ENCODE measurements around the gene MMAB.
A peak's percentile ranks its signal among the peaks of the same experiment; 100 is the strongest.

MMAB gene

GRCh38 chr12:109592195-109592904, 19.0 kb upstream of the MMAB start:
- peaks cover 16 to 51% (median 30%) of the 10 kb centered on the region in 10 experiments for H3K4me1 ChIP-seq
- peaks cover 0 to 95% (median 32%) of the 10 kb centered on the region in 11 experiments; a peak in 18 of 22 replicates for H4K20me1 ChIP-seq
- no peak for TF ChIP-seq Cebpa-rat (IDR thresholded peaks at IDR 0.05)
- no peak overlapping the region for H3K27ac ChIP-seq
- no peaks in the 10 kb centered on the region for H3K9me3 ChIP-seq (replicated peaks in 1 of 11)
- H3K27me3 ChIP-seq, result no peaks in the 10 kb centered on the region
- peaks cover 0 to 46% (median 12%) of the 10 kb centered on the region in 11 experiments; a peak in 11 of 22 replicates for H3K36me3 ChIP-seq
- peak overlapping the region in 1 of 11 experiments; percentile 44; a peak in 2 of 22 replicates for H3K9ac ChIP-seq
- no peak overlapping the region for H3K4me3 ChIP-seq
- H3K4me2 ChIP-seq, result peak overlapping the region in 6 of 11 experiments; percentile 14 to 50 (median 36); a peak in 9 of 22 replicates

GRCh38 chr12:109591041-109591440, 17.7 kb upstream of the MMAB start:
- Histone ChIP-seq H3K4me1 (peaks cover 16 to 40% (median 26%) of the 10 kb centered on the region in 10 experiments), H4K20me1 (peaks cover 0 to 91% (median 19%) of the 10 kb centered on the region in 11 experiments; a peak in 18 of 22 replicates), H3K4me3 (no peak overlapping the region), H3K9me3 (replicated peaks in 1 of 11) (no peaks in the 10 kb centered on the region), H3K36me3 (peaks cover 0 to 59% (median 23%) of the 10 kb centered on the region in 11 experiments; a peak in 13 of 22 replicates), H3K27me3 (no peaks in the 10 kb centered on the region), H3K27ac (no peak overlapping the region), H3K4me2 (no peak overlapping the region), H3K9ac (no peak overlapping the region)
- TF ChIP-seq Cebpa-rat (IDR thresholded peaks at IDR 0.05), result no peak

DNA sequence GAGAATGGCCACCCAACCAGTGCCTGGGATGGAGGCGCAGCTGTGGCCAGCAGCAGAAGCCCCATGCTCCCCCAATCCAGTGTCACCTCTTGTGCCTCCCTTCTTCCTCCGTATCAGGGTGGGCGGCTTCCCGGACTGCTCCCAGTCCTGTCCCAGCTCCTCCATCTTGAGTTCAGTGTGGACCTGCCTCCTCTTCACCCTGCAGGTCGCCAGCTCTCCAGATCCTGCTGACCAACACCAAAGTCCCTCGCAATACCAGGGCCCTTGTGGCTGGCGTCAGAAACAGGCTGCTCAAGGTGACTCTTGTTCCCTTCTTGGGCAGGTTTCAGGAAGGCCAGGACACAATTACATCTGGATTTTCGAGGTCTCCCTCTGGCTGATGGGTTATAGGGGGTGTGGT, 17.3 kb upstream of the MMAB start:
- Histone ChIP-seq H4K20me1 (peaks cover 0 to 86% (median 14%) of the 10 kb centered on the region in 11 experiments; a peak in 16 of 22 replicates), H3K36me3 (peaks cover 0 to 63% (median 28%) of the 10 kb centered on the region in 11 experiments; a peak in 15 of 22 replicates), H3K4me3 (no peak overlapping the region), H3K4me2 (no peak overlapping the region), H3K27ac (no peak overlapping the region), H3K4me1 (peaks cover 12 to 36% (median 21%) of the 10 kb centered on the region in 10 experiments), H3K27me3 (no peaks in the 10 kb centered on the region), H3K9me3 (replicated peaks in 1 of 11) (no peaks in the 10 kb centered on the region), H3K9ac (no peak overlapping the region; a peak in 1 of 22 replicates)
- no peak for TF ChIP-seq Cebpa-rat (IDR thresholded peaks at IDR 0.05)

GRCh38 chr12:109589691-109590245, 16.5 kb upstream of the MMAB start:
- H3K27ac ChIP-seq, result no peak overlapping the region

GRCh38 chr12:109589240-109589590, 15.9 kb upstream of the MMAB start:
- no peak overlapping the region for H3K9ac ChIP-seq
- H3K9me3 ChIP-seq (replicated peaks in 1 of 11), result no peaks in the 10 kb centered on the region
- H4K20me1 ChIP-seq, result peaks cover 0 to 81% (median 8%) of the 10 kb centered on the region in 11 experiments; a peak in 11 of 22 replicates
- no peak overlapping the region for H3K4me2 ChIP-seq
- peaks cover 0 to 22% (median 9%) of the 10 kb centered on the region in 10 experiments; a peak in 16 of 20 replicates for H3K4me1 ChIP-seq
- H3K36me3 ChIP-seq, result peaks cover 0 to 72% (median 34%) of the 10 kb centered on the region in 11 experiments; a peak in 16 of 22 replicates
- H3K27ac ChIP-seq, result no peak overlapping the region
- no peak overlapping the region for H3K4me3 ChIP-seq
- TF ChIP-seq Cebpa-rat (IDR thresholded peaks at IDR 0.05), result no peak
- H3K27me3 ChIP-seq, result no peaks in the 10 kb centered on the region

More at GRCh38 chr12:109589691-109590245, 16.5 kb upstream of the MMAB start:
- peaks cover 0 to 70% (median 29%) of the 10 kb centered on the region in 11 experiments; a peak in 15 of 22 replicates for H3K36me3 ChIP-seq
- no peak overlapping the region for H3K4me3 ChIP-seq
- no peak for TF ChIP-seq Cebpa-rat (IDR thresholded peaks at IDR 0.05)
- peaks cover 0 to 86% (median 8%) of the 10 kb centered on the region in 11 experiments; a peak in 16 of 22 replicates for H4K20me1 ChIP-seq
- H3K4me1 ChIP-seq, result peaks cover 4 to 28% (median 13%) of the 10 kb centered on the region in 10 experiments
- no peaks in the 10 kb centered on the region for H3K27me3 ChIP-seq
- H3K9ac ChIP-seq, result no peak overlapping the region
- no peaks in the 10 kb centered on the region for H3K9me3 ChIP-seq (replicated peaks in 1 of 11)
- no peak overlapping the region for H3K4me2 ChIP-seq

DNA sequence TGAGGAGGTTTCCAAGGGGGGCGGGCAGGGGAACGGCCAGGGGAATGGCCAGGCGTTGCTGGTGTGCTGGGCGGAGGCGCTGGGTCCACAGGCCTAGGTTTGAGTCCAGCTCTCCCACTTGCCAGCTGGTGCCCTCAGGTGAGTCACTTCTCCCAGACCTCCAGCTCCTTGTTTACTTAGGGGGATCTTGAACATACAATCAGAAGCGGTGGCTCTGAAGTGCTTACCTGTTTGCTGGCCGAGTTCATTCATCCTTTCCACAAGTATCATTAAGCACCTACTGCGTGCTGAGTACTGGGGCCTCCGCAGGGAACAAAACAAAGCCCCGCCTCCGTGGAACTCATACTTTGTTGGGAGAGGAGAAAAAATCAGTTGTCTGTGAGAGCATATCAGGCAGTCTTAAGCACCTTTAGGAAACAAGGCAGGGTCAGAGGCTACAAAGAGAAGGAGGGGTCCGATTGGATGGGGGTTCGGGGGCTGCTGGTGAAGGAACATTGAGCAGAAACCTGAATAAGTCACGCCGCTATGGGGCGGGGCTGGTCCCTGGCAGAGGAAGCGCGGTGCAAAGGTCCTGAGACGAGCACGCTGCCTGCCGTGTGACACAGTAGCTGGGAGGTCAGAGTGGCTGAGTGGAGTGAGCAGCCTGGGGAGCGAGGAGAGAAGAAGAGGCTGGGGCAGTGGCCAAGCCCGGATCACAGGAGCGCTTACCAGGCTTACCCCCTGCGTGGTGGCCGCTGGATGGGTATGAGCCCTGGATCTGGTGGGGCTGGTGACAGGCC, 15.3 kb upstream of the MMAB start:
- no peak overlapping the region for H3K4me3 ChIP-seq
- H3K27ac ChIP-seq, result no peak overlapping the region
- H3K9me3 ChIP-seq (replicated peaks in 1 of 11), result no peaks in the 10 kb centered on the region
- H3K4me2 ChIP-seq, result no peak overlapping the region
- H3K4me1 ChIP-seq, result peaks cover 0 to 22% (median 9%) of the 10 kb centered on the region in 10 experiments; a peak in 12 of 20 replicates
- H3K27me3 ChIP-seq, result no peaks in the 10 kb centered on the region
- no peak for TF ChIP-seq Cebpa-rat (IDR thresholded peaks at IDR 0.05)
- peaks cover 0 to 76% (median 7%) of the 10 kb centered on the region in 11 experiments; a peak in 8 of 22 replicates for H4K20me1 ChIP-seq
- H3K9ac ChIP-seq, result no peak overlapping the region; a peak in 1 of 22 replicates
- H3K36me3 ChIP-seq, result peaks cover 0 to 73% (median 34%) of the 10 kb centered on the region in 11 experiments; a peak in 17 of 22 replicates

DNA sequence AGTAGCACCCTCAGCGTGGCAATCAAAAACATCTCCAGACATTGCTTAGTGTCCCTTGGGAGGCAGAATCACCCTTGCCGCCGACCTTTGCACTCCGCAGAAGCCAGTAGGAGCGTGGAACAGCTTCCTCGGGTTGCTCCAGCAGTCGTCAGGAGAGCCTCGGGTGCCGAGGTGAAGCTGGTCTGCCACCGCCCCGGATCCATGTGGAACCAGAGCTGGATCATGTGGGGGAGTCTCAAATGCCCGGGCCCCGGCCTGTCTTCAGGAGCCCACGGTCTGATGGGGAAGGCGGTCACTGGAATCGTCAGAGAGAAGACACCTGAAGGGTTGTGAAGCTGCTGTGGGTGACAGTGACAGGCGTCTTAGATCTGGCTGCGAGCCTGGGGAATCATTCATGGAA, 14.6 kb upstream of the MMAB start:
- peaks cover 0 to 68% (median 34%) of the 10 kb centered on the region in 11 experiments; a peak in 17 of 22 replicates for H3K36me3 ChIP-seq
- no peaks in the 10 kb centered on the region for H3K27me3 ChIP-seq
- no peak overlapping the region for H3K4me2 ChIP-seq
- H3K27ac ChIP-seq, result no peak overlapping the region
- no peak overlapping the region for H3K4me3 ChIP-seq
- H3K9me3 ChIP-seq (replicated peaks in 1 of 11), result no peaks in the 10 kb centered on the region
- H3K9ac ChIP-seq, result no peak overlapping the region
- TF ChIP-seq Cebpa-rat (IDR thresholded peaks at IDR 0.05), result no peak
- H4K20me1 ChIP-seq, result peaks cover 0 to 68% (median 4%) of the 10 kb centered on the region in 11 experiments; a peak in 8 of 22 replicates
- H3K4me1 ChIP-seq, result peaks cover 0 to 17% (median 5%) of the 10 kb centered on the region in 10 experiments; a peak in 12 of 20 replicates

GRCh38 chr12:109586385-109587296, 13.3 kb upstream of the MMAB start:
- no peaks in the 10 kb centered on the region for H3K27me3 ChIP-seq
- no peak overlapping the region for H3K4me3 ChIP-seq
- peaks cover 0 to 57% (median 0%) of the 10 kb centered on the region in 11 experiments; a peak in 7 of 22 replicates for H4K20me1 ChIP-seq
- H3K4me1 ChIP-seq, result peaks cover 0 to 8% (median 0%) of the 10 kb centered on the region in 10 experiments; a peak in 1 of 20 replicates
- H3K9ac ChIP-seq, result no peak overlapping the region
- H3K27ac ChIP-seq, result no peak overlapping the region
- H3K9me3 ChIP-seq (replicated peaks in 1 of 11), result no peaks in the 10 kb centered on the region
- H3K36me3 ChIP-seq, result peaks cover 4 to 65% (median 33%) of the 10 kb centered on the region in 11 experiments; a peak in 20 of 22 replicates
- TF ChIP-seq Cebpa-rat (IDR thresholded peaks at IDR 0.05), result no peak
- H3K4me2 ChIP-seq, result no peak overlapping the region
